Large intestine (tissue), 3 donors: ENCODE measurements around the gene HEXIM2. TPM values are rescaled to one million over a fixed set of nuclear protein-coding genes. Genes with fewer than 3 reads are reported as not detected.
"Not testable (repeated sequence)": the region's sequence is repeated elsewhere in the genome, so short reads cannot be mapped to it uniquely, and the experiment has no call there.

ENCODE experiments used
- DNase-seq, 2 donors: peaks; one replicate each; pipeline versions ENCODE4 v3.0.0 to v3.0.0-alpha.2; 2013
- H3K27ac ChIP-seq: one replicate; pipeline ENCODE4 v1.5.1; 2013; ENCODE audit warnings: low read length
- H3K27me3 ChIP-seq: 2 replicates; pipeline ENCODE4 v1.6.1; 2013; ENCODE audit warnings: low read length; ENCODE audit not compliant: control insufficient read depth, insufficient read depth
- H3K36me3 ChIP-seq: 2 replicates; pipeline ENCODE4 v1.6.1; 2013; ENCODE audit warnings: low read length; ENCODE audit not compliant: control insufficient read depth, insufficient read depth
- H3K4me1 ChIP-seq: one replicate; pipeline ENCODE4 v1.6.1; 2013; ENCODE audit warnings: low read length; ENCODE audit not compliant: control insufficient read depth, insufficient read depth
- H3K4me3 ChIP-seq: one replicate; pipeline ENCODE4 v1.5.1; 2013; ENCODE audit warnings: low read length
- H3K9me3 ChIP-seq: one replicate; pipeline ENCODE4 v1.6.1; 2013; ENCODE audit warnings: mild to moderate bottlenecking, low read depth, low read length, moderate library complexity; ENCODE audit not compliant: control insufficient read depth
- WGBS: methylation state at CpG from one replicate; pipeline ENCODE4 v1.1.5; 2013; ENCODE audit warnings: low lambda C conversion rate; ENCODE audit not compliant: insufficient coverage; 5-methylcytosine and 5-hydroxymethylcytosine counted together
- polyA plus RNA-seq: library from polyadenylated mRNA; unstranded; fragments of 120-200 nt; gene quantifications from one replicate; pipeline ENCODE4 v1.2.1, GENCODE V29; 2013

HEXIM2 gene
- polyA plus RNA-seq, 1 donor: 11.1 TPM

DNA sequence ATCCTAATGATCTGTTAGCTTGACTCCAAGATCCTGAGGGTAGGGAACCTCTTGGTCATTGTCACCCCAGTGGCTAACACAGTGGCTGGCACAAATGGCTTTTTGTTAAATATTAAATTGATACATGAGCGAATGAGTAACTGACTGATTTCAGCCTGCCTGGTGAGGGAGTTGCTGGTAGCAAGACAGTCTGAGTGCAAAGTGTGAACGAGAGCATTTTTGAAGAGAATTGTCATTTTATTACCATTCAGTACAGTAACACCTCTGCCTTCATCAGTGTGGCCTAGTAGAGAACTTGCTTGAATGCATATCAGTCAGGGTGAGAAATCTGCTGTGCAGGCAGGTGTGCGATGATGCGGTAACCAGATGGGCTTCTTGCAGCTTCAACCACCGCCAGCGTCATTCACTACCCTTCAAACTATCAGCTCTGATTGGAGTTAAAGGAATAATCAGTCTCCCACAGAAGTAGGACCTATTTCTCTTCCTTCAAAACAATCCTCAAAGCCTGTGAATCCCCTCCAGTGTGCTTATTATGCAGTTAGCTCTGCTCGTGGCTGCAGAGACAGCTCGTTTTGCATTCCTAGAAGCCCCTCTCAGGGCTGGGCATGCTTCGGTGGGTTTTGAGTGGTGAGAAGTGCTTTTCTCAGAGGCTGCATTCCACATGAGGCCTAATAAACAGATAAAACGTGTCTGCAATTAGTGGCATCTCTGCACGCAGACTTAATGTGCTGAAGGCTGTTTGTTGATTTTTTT, 29.0 kb downstream of the HEXIM2 start:
- H3K27me3 ChIP-seq: no peaks in the 10 kb centered on the region
- peak; percentile 51 to 67 for DNase-seq
- H3K36me3 ChIP-seq: no peaks in the 10 kb centered on the region
- peak overlapping the region; percentile 17 for H3K27ac ChIP-seq
- H3K4me1 ChIP-seq: peaks cover 7% of the 10 kb centered on the region
- no peaks in the 10 kb centered on the region for H3K9me3 ChIP-seq
- no peak overlapping the region for H3K4me3 ChIP-seq
- WGBS: no CpG with 5 or more reads among the region's 11 CpGs

DNA sequence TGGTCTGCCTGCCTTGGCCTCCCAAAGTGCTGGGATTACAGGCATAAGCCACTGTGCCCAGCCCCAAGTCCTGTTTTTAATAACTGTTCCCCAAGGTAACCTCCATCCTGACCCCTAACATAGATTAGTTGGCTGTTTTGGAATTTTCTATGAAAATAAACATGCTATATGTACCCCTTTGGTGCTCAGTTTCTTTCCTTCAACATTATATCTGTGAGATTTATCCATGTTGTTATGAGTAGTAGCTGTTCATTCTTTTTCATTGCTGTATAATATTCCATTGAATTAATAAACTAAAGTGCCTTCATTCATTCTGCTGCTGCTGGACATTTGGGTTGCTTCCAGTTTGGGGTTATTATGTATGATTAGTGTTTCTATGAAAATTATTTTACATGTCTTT, 33.7 kb downstream of the HEXIM2 start:
- no peak overlapping the region for H3K27ac ChIP-seq
- no peak overlapping the region for H3K4me3 ChIP-seq
- no peaks in the 10 kb centered on the region for H3K36me3 ChIP-seq
- no peak for DNase-seq
- peaks cover 10% of the 10 kb centered on the region for H3K4me1 ChIP-seq
- H3K27me3 ChIP-seq: no peaks in the 10 kb centered on the region
- H3K9me3 ChIP-seq: no peaks in the 10 kb centered on the region

- no peak overlapping the region for H3K27ac ChIP-seq
- no CpG with 5 or more reads among the region's 6 CpGs for WGBS
- no peaks in the 10 kb centered on the region for H3K27me3 ChIP-seq
- H3K4me1 ChIP-seq: peaks cover 5% of the 10 kb centered on the region
- DNase-seq: no peak
- no peaks in the 10 kb centered on the region for H3K36me3 ChIP-seq
- no peaks in the 10 kb centered on the region for H3K9me3 ChIP-seq
- no peak overlapping the region for H3K4me3 ChIP-seq
Measured at GRCh38 chr17:45197108-45197507, 35.4 kb downstream of the HEXIM2 start.

- H3K4me1 ChIP-seq: peaks cover 5% of the 10 kb centered on the region
- no peak overlapping the region for H3K27ac ChIP-seq
- WGBS: no CpG with 5 or more reads among the region's 16 CpGs
- no peaks in the 10 kb centered on the region for H3K9me3 ChIP-seq
- peak; percentile 83 to 84 for DNase-seq
- no peaks in the 10 kb centered on the region for H3K36me3 ChIP-seq
- no peaks in the 10 kb centered on the region for H3K27me3 ChIP-seq
- no peak overlapping the region for H3K4me3 ChIP-seq
Measured at GRCh38 chr17:45197555-45198334, 36.1 kb downstream of the HEXIM2 start.

GRCh38 chr17:45200701-45201100, 39.0 kb downstream of the HEXIM2 start:
- WGBS: no CpG with 5 or more reads among the region's 9 CpGs
- DNase-seq: no peak
- H3K36me3 ChIP-seq: no peaks in the 10 kb centered on the region
- peaks cover 5% of the 10 kb centered on the region for H3K4me1 ChIP-seq
- H3K4me3 ChIP-seq: no peak overlapping the region
- no peaks in the 10 kb centered on the region for H3K27me3 ChIP-seq
- H3K9me3 ChIP-seq: no peaks in the 10 kb centered on the region
- H3K27ac ChIP-seq: no peak overlapping the region

GRCh38 chr17:45201457-45201856, 39.8 kb downstream of the HEXIM2 start:
- DNase-seq: no peak
- H3K36me3 ChIP-seq: no peaks in the 10 kb centered on the region
- peaks cover 5% of the 10 kb centered on the region for H3K4me1 ChIP-seq
- WGBS: no CpG with 5 or more reads among the region's 4 CpGs
- no peaks in the 10 kb centered on the region for H3K9me3 ChIP-seq
- H3K27me3 ChIP-seq: no peaks in the 10 kb centered on the region
- H3K27ac ChIP-seq: no peak overlapping the region
- no peak overlapping the region for H3K4me3 ChIP-seq

GRCh38 chr17:45201880-45202279, 40.2 kb downstream of the HEXIM2 start:
- not testable (repeated sequence) for H3K4me3 ChIP-seq, H3K9me3 ChIP-seq, H3K4me1 ChIP-seq, H3K27me3 ChIP-seq, DNase-seq, H3K27ac ChIP-seq, H3K36me3 ChIP-seq
- WGBS: 90% methylated on average over 2 of the region's 6 CpGs

- peaks cover 38% of the 10 kb centered on the region for H3K27me3 ChIP-seq
- no peaks in the 10 kb centered on the region for H3K36me3 ChIP-seq
- WGBS: no CpG with 5 or more reads among the region's 12 CpGs
- no peak overlapping the region for H3K4me3 ChIP-seq
- H3K27ac ChIP-seq: no peak overlapping the region
- H3K4me1 ChIP-seq: peaks cover 3% of the 10 kb centered on the region
- DNase-seq: peak in 1 of 2 donors; percentile 53
- H3K9me3 ChIP-seq: peaks cover 6% of the 10 kb centered on the region
Measured at GRCh38 chr17:45218895-45219661, 57.4 kb downstream of the HEXIM2 start.
